CD14-positive monocyte (primary cell): ENCODE results near the gene VTI1A. TPM values are rescaled to one million over a fixed set of nuclear protein-coding genes. Genes with fewer than 3 reads are reported as not detected.

Experiments used
- DNase-seq, 3 donors: peaks; one replicate each; pipeline ENCODE4 v3.0.0-alpha.2; 2011 to 2022
- H2AFZ ChIP-seq: 2 replicates; pipeline ENCODE4 v1.6.0; 2012; ENCODE audit warnings: mild to moderate bottlenecking, low read depth, low read length, inconsistent platforms; ENCODE audit not compliant: insufficient read depth, poor library complexity, severe bottlenecking
- H3K27ac ChIP-seq, 2 donors: 1 replicate in 1 of 2; 2 replicates in 1 of 2; pipeline ENCODE4 v1.5.1; 2012 to 2013; ENCODE audit warnings: low read length in 2 of 2, control low read depth in 1 of 2, inconsistent platforms in 1 of 2, low read depth in 1 of 2, mild to moderate bottlenecking in 1 of 2
- H3K27me3 ChIP-seq, 2 donors: one replicate each; pipeline versions ENCODE4 v1.6.0 to v1.6.1; 2011 to 2013; ENCODE audit warnings: low read length in 2 of 2; ENCODE audit not compliant: control insufficient read depth in 2 of 2, insufficient read depth in 2 of 2
- H3K36me3 ChIP-seq, 2 donors: replicated peaks in 1 of 2; 1 replicate in 1 of 2; 2 replicates in 1 of 2; pipeline versions ENCODE4 v1.5.1 to v1.6.1; 2012 to 2013; ENCODE audit warnings: low read length in 2 of 2, control low read depth in 1 of 2, inconsistent platforms in 1 of 2, mild to moderate bottlenecking in 1 of 2; ENCODE audit not compliant: insufficient read depth in 2 of 2, control insufficient read depth in 1 of 2
- H3K4me1 ChIP-seq, 2 donors: 1 replicate in 1 of 2; 2 replicates in 1 of 2; pipeline versions ENCODE4 v1.5.1 to v1.6.1; 2012 to 2013; ENCODE audit warnings: low read length in 2 of 2, control low read depth in 1 of 2, inconsistent platforms in 1 of 2, mild to moderate bottlenecking in 1 of 2, moderate library complexity in 1 of 2; ENCODE audit not compliant: insufficient read depth in 2 of 2, control insufficient read depth in 1 of 2
- H3K4me2 ChIP-seq: replicated peaks from 2 replicates; pipeline ENCODE3; 2012; ENCODE audit warnings: low read length, moderate library complexity, mild to moderate bottlenecking; ENCODE audit not compliant: poor library complexity, severe bottlenecking; ENCODE audit errors: extremely low read depth
- H3K4me3 ChIP-seq, 3 experiments: fragments of 200-600 bp in 1 of 3; sonication (generic) in 1 of 3; replicated peaks in 1 of 3; 1 replicate in 2 of 3; 2 replicates in 1 of 3; pipeline ENCODE4 v1.5.1; 2011 to 2013; ENCODE audit warnings: low read length in 3 of 3, mild to moderate bottlenecking in 3 of 3, control low read depth in 2 of 3, low read depth in 2 of 3, inconsistent platforms in 1 of 3, moderate library complexity in 1 of 3
- H3K79me2 ChIP-seq: 2 replicates; pipeline ENCODE4 v1.6.0; 2012; ENCODE audit warnings: mild to moderate bottlenecking, control low read depth, inconsistent platforms, low read length, moderate library complexity; ENCODE audit not compliant: insufficient read depth
- H3K9ac ChIP-seq: 2 replicates; pipeline ENCODE4 v1.6.0; 2017; ENCODE audit warnings: low read length, mild to moderate bottlenecking; ENCODE audit not compliant: insufficient read depth, poor library complexity, severe bottlenecking
- H3K9me3 ChIP-seq, 2 donors: replicated peaks in 1 of 2; 1 replicate in 1 of 2; 2 replicates in 1 of 2; pipeline versions ENCODE4 v1.5.1 to v1.6.1; 2012 to 2013; ENCODE audit warnings: low read length in 2 of 2, control low read depth in 1 of 2; ENCODE audit not compliant: control insufficient read depth in 1 of 2, insufficient read depth in 1 of 2
- H4K20me1 ChIP-seq: 2 replicates; pipeline ENCODE4 v1.6.0; 2012; ENCODE audit warnings: mild to moderate bottlenecking, low read length, control low read depth, moderate library complexity; ENCODE audit not compliant: insufficient read depth
- H3K27ac Mint-ChIP-seq, 7 donors: one replicate each; pipeline ENCODE4 v1.8.0; 2020; ENCODE audit warnings: mild to moderate bottlenecking in 7 of 7, mixed read lengths in 7 of 7, moderate library complexity in 6 of 7, inconsistent platforms in 2 of 7
- H3K27me3 Mint-ChIP-seq, 3 donors: one replicate each; pipeline ENCODE4 v1.8.0; 2021 to 2022; ENCODE audit warnings: low read depth in 3 of 3, mild to moderate bottlenecking in 3 of 3, mixed read lengths in 3 of 3, moderate library complexity in 3 of 3, inconsistent platforms in 1 of 3
- H3K36me3 Mint-ChIP-seq, 2 donors: one replicate each; pipeline ENCODE4 v1.8.0; 2020; ENCODE audit warnings: mixed read lengths in 2 of 2, inconsistent platforms in 1 of 2, mild to moderate bottlenecking in 1 of 2
- H3K4me1 Mint-ChIP-seq: one replicate; pipeline ENCODE4 v1.8.0; 2020; ENCODE audit warnings: mild to moderate bottlenecking, mixed read lengths
- H3K4me3 Mint-ChIP-seq, 2 donors: one replicate each; pipeline ENCODE4 v1.8.0; 2020; ENCODE audit warnings: mild to moderate bottlenecking in 2 of 2, mixed read lengths in 2 of 2, moderate library complexity in 1 of 2
- H3K9me3 Mint-ChIP-seq, 7 donors: one replicate each; pipeline ENCODE4 v1.8.0; 2020 to 2022; ENCODE audit warnings: mixed read lengths in 7 of 7, mild to moderate bottlenecking in 6 of 7, moderate library complexity in 6 of 7, inconsistent platforms in 2 of 7
- WGBS: methylation state at CpG from one replicate; pipeline ENCODE4 v1.1.5; 2013; ENCODE audit warnings: missing lambda C conversion rate; ENCODE audit not compliant: insufficient coverage; 5-methylcytosine and 5-hydroxymethylcytosine counted together
- intact Hi-C, 2 donors: fragments of 100-400 bp; cut with micrococcal nuclease; formaldehyde crosslinking; loops; one replicate each; pipeline versions ENCODE4 v1.15.0 to v1.15.1; 2023
- polyA plus RNA-seq, 3 donors: library from polyadenylated mRNA; depleted of rRNA in 1 of 3; unstranded in 2 of 3; stranded (reverse) in 1 of 3; fragments of 300-500 nt in 2 of 3; fragments of >200 nt in 1 of 3; fragmentation: Illumina TruSeq in 2 of 3; gene quantifications; 1 replicate in 2 of 3; 2 replicates in 1 of 3; pipeline ENCODE4 v1.2.3, GENCODE V29; 2012 to 2021
- TF ChIP-seq, protein P1 (sequence below): fragments of 200-600 bp; IDR thresholded peaks from one replicate; pipeline ENCODE4 v1.8.0; 2022; ENCODE audit warnings: antibody characterized with exemption, mild to moderate bottlenecking

Gene VTI1A
- polyA plus RNA-seq, 3 donors = 23.6 to 25.4 (median 24.1) TPM

DNA sequence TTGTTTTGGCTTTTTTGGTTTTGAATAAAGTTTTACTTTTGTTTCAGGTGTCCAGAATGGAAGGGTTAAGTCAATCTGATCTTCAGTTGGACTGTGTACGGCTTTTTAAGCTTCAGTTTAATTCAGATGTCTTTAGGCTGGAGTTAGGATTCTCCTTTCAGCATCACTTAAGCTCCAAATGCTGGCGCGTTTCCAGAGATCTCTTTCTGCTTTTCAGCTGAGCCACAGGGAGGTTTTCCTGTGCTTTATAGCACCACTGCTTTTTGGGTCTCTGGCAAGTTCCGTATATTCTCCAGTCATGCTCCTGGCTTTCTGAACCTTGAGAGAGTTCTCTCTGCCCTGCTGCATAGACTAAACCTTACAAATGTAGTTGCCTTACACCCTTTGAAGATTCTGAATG, 60.0 kb downstream of the VTI1A start:
- H3K36me3 ChIP-seq = no peaks in the 10 kb centered on the region
- H3K4me1 Mint-ChIP-seq = peaks cover 3% of the 10 kb centered on the region
- intact Hi-C loops = no loop called here
- H3K27ac Mint-ChIP-seq = no peak overlapping the region
- H3K79me2 ChIP-seq = no peaks in the 10 kb centered on the region
- DNase-seq = no peak
- no peak overlapping the region for H3K4me3 Mint-ChIP-seq
- H4K20me1 ChIP-seq = peaks cover 28% of the 10 kb centered on the region
- H3K4me2 ChIP-seq = no peak overlapping the region
- H3K4me3 ChIP-seq = no peak overlapping the region
- peaks cover 0 to 3% (median 2%) of the 10 kb centered on the region in 3 donors for H3K27me3 Mint-ChIP-seq
- H3K27ac ChIP-seq = no peak overlapping the region
- TF ChIP-seq, protein P1, sequence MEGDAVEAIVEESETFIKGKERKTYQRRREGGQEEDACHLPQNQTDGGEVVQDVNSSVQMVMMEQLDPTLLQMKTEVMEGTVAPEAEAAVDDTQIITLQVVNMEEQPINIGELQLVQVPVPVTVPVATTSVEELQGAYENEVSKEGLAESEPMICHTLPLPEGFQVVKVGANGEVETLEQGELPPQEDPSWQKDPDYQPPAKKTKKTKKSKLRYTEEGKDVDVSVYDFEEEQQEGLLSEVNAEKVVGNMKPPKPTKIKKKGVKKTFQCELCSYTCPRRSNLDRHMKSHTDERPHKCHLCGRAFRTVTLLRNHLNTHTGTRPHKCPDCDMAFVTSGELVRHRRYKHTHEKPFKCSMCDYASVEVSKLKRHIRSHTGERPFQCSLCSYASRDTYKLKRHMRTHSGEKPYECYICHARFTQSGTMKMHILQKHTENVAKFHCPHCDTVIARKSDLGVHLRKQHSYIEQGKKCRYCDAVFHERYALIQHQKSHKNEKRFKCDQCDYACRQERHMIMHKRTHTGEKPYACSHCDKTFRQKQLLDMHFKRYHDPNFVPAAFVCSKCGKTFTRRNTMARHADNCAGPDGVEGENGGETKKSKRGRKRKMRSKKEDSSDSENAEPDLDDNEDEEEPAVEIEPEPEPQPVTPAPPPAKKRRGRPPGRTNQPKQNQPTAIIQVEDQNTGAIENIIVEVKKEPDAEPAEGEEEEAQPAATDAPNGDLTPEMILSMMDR = no peak
- no peaks in the 10 kb centered on the region for H3K4me1 ChIP-seq
- WGBS = 55% methylated on average over 2 of the region's 4 CpGs
- H3K36me3 Mint-ChIP-seq = peaks cover 3 to 6% of the 10 kb centered on the region in 2 donors
- no peak overlapping the region for H2AFZ ChIP-seq
- H3K27me3 ChIP-seq = no peaks in the 10 kb centered on the region
- H3K9me3 ChIP-seq = no peaks in the 10 kb centered on the region
- H3K9me3 Mint-ChIP-seq = no peaks in the 10 kb centered on the region
- no peak overlapping the region for H3K9ac ChIP-seq

GRCh38 chr10:112507988-112508387, 61.0 kb downstream of the VTI1A start:
- Histone ChIP-seq H3K4me2 (no peak overlapping the region), H3K4me3 (no peak overlapping the region), H3K79me2 (no peaks in the 10 kb centered on the region), H2AFZ (no peak overlapping the region), H3K9ac (no peak overlapping the region), H3K27me3 (no peaks in the 10 kb centered on the region), H3K27ac (no peak overlapping the region), H3K9me3 (no peaks in the 10 kb centered on the region), H3K4me1 (no peaks in the 10 kb centered on the region), H3K36me3 (no peaks in the 10 kb centered on the region), H4K20me1 (peaks cover 31% of the 10 kb centered on the region)
- 80% methylated on average over 1 of the region's 4 CpGs for WGBS
- peaks cover 0 to 3% (median 0%) of the 10 kb centered on the region in 7 donors for H3K9me3 Mint-ChIP-seq
- TF ChIP-seq, protein P1 = no peak
- H3K4me1 Mint-ChIP-seq = peaks cover 3% of the 10 kb centered on the region
- peaks cover 6% of the 10 kb centered on the region in 2 donors for H3K36me3 Mint-ChIP-seq
- no peak overlapping the region for H3K27ac Mint-ChIP-seq
- no peak for DNase-seq
- no peak overlapping the region for H3K4me3 Mint-ChIP-seq
- peaks cover 0 to 3% (median 2%) of the 10 kb centered on the region in 3 donors for H3K27me3 Mint-ChIP-seq
- intact Hi-C loops = no loop called here
